ENCODE data around the gene C12orf42. TPM values are rescaled to one million over a fixed set of nuclear protein-coding genes. Genes with fewer than 3 reads are reported as not detected.

C12orf42 gene
- 0.51 TPM for polyA plus RNA-seq (2012; ENCODE audit: low read depth, missing spikeins)

- no peak for TF ChIP-seq POLR2AphosphoS5 (IDR thresholded peaks at IDR 0.05; ENCODE audit: low read depth, low read length)
- TF ChIP-seq POU2F2 (IDR thresholded peaks at IDR 0.05; ENCODE audit: low read depth, low read length): 0 out of 2 replicates have a peak, but pooled peaks have one; percentile 25
- TF ChIP-seq TAF1 (IDR thresholded peaks at IDR 0.05; ENCODE audit: low read depth, low read length): no peak
- no peak for TF ChIP-seq SPI1 (IDR thresholded peaks at IDR 0.05; ENCODE audit: low read depth, low read length)
- peak; percentile 63 for DNase-seq (ENCODE audit: insufficient read length, low spot score)
- peak; percentile 88 for FAIRE-seq
Measured at GRCh38 chr12:103495469-103496456, at the start of gene C12orf42. TSS of gene C12orf42 (minus strand) at chr12:103495968. CDS start at chr12:103478426, 17,542 bp downstream.

- FAIRE-seq (no peak), DNase-seq (ENCODE audit: insufficient read length, low spot score) (no peak)
- TF ChIP-seq PAX5 (IDR thresholded peaks at IDR 0.05; ENCODE audit: insufficient read depth, low read length, severe bottlenecking) (no peak), POLR2AphosphoS5 (IDR thresholded peaks at IDR 0.05; ENCODE audit: low read depth, low read length) (no peak), SPI1 (IDR thresholded peaks at IDR 0.05; ENCODE audit: low read depth, low read length) (no peak), POU2F2 (IDR thresholded peaks at IDR 0.05; ENCODE audit: low read depth, low read length) (no peak), POLR2A (IDR thresholded peaks at IDR 0.05; ENCODE audit: low read depth, low read length) (no peak), TAF1 (IDR thresholded peaks at IDR 0.05; ENCODE audit: low read depth, low read length) (no peak)
Measured at GRCh38 chr12:103542078-103542477, 46.3 kb upstream of the C12orf42 start.

- TF ChIP-seq POLR2A (IDR thresholded peaks at IDR 0.05; ENCODE audit: low read depth, low read length): no peak
- TF ChIP-seq SPI1 (IDR thresholded peaks at IDR 0.05; ENCODE audit: low read depth, low read length): no peak
- no peak for TF ChIP-seq POU2F2 (IDR thresholded peaks at IDR 0.05; ENCODE audit: low read depth, low read length)
- no peak for TF ChIP-seq PAX5 (IDR thresholded peaks at IDR 0.05; ENCODE audit: insufficient read depth, low read length, severe bottlenecking)
- TF ChIP-seq POLR2AphosphoS5 (IDR thresholded peaks at IDR 0.05; ENCODE audit: low read depth, low read length): no peak
- TF ChIP-seq TAF1 (IDR thresholded peaks at IDR 0.05; ENCODE audit: low read depth, low read length): no peak
- DNase-seq (ENCODE audit: insufficient read length, low spot score) (no peak), FAIRE-seq (no peak)
Measured at GRCh38 chr12:103540319-103540718, 44.6 kb upstream of the C12orf42 start.

- DNase-seq (ENCODE audit: insufficient read length, low spot score): no peak
- no peak for TF ChIP-seq TAF1 (IDR thresholded peaks at IDR 0.05; ENCODE audit: low read depth, low read length)
- TF ChIP-seq POU2F2 (IDR thresholded peaks at IDR 0.05; ENCODE audit: low read depth, low read length): no peak
- no peak for FAIRE-seq
Measured at GRCh38 chr12:103538397-103538796, 42.6 kb upstream of the C12orf42 start.

- no peak for DNase-seq (ENCODE audit: insufficient read length, low spot score)
- peak; percentile 9 for FAIRE-seq
- TF ChIP-seq POLR2A (IDR thresholded peaks at IDR 0.05; ENCODE audit: low read depth, low read length) (no peak), PAX5 (IDR thresholded peaks at IDR 0.05; ENCODE audit: insufficient read depth, low read length, severe bottlenecking) (no peak), SPI1 (IDR thresholded peaks at IDR 0.05; ENCODE audit: low read depth, low read length) (no peak), POU2F2 (IDR thresholded peaks at IDR 0.05; ENCODE audit: low read depth, low read length) (no peak), TAF1 (IDR thresholded peaks at IDR 0.05; ENCODE audit: low read depth, low read length) (no peak), POLR2AphosphoS5 (IDR thresholded peaks at IDR 0.05; ENCODE audit: low read depth, low read length) (no peak)
Measured at GRCh38 chr12:103530307-103531066, 34.7 kb upstream of the C12orf42 start.

- FAIRE-seq: no peak
- TF ChIP-seq SPI1 (IDR thresholded peaks at IDR 0.05; ENCODE audit: low read depth, low read length) (no peak), POLR2A (IDR thresholded peaks at IDR 0.05; ENCODE audit: low read depth, low read length) (no peak), POU2F2 (IDR thresholded peaks at IDR 0.05; ENCODE audit: low read depth, low read length) (no peak), POLR2AphosphoS5 (IDR thresholded peaks at IDR 0.05; ENCODE audit: low read depth, low read length) (no peak), TAF1 (IDR thresholded peaks at IDR 0.05; ENCODE audit: low read depth, low read length) (no peak), PAX5 (IDR thresholded peaks at IDR 0.05; ENCODE audit: insufficient read depth, low read length, severe bottlenecking) (no peak)
- DNase-seq (ENCODE audit: insufficient read length, low spot score): no peak
Measured at GRCh38 chr12:103529306-103529705, 33.5 kb upstream of the C12orf42 start.

- DNase-seq (ENCODE audit: insufficient read length, low spot score) (no peak), FAIRE-seq (peak; percentile 56)
- TF ChIP-seq POLR2A (IDR thresholded peaks at IDR 0.05; ENCODE audit: low read depth, low read length) (no peak), POLR2AphosphoS5 (IDR thresholded peaks at IDR 0.05; ENCODE audit: low read depth, low read length) (no peak), SPI1 (IDR thresholded peaks at IDR 0.05; ENCODE audit: low read depth, low read length) (no peak), PAX5 (IDR thresholded peaks at IDR 0.05; ENCODE audit: insufficient read depth, low read length, severe bottlenecking) (no peak), POU2F2 (IDR thresholded peaks at IDR 0.05; ENCODE audit: low read depth, low read length) (no peak), TAF1 (IDR thresholded peaks at IDR 0.05; ENCODE audit: low read depth, low read length) (no peak)
Measured at GRCh38 chr12:103524238-103524875, 28.6 kb upstream of the C12orf42 start.

- FAIRE-seq (no peak), DNase-seq (ENCODE audit: insufficient read length, low spot score) (no peak)
- TF ChIP-seq SPI1 (IDR thresholded peaks at IDR 0.05; ENCODE audit: low read depth, low read length): no peak
- no peak for TF ChIP-seq POLR2A (IDR thresholded peaks at IDR 0.05; ENCODE audit: low read depth, low read length)
- no peak for TF ChIP-seq PAX5 (IDR thresholded peaks at IDR 0.05; ENCODE audit: insufficient read depth, low read length, severe bottlenecking)
- TF ChIP-seq POLR2AphosphoS5 (IDR thresholded peaks at IDR 0.05; ENCODE audit: low read depth, low read length): no peak
- no peak for TF ChIP-seq POU2F2 (IDR thresholded peaks at IDR 0.05; ENCODE audit: low read depth, low read length)
- no peak for TF ChIP-seq TAF1 (IDR thresholded peaks at IDR 0.05; ENCODE audit: low read depth, low read length)
Measured at GRCh38 chr12:103523771-103524170, 28.0 kb upstream of the C12orf42 start.
